Inflammatory macrophage treated with lipopolysaccharide for 1 hour (primary cell): ENCODE data around the gene MAN1A2.

Experiments used
- DNase-seq, 2 donors: peaks; one replicate each; pipeline ENCODE4 v3.0.0-alpha.2; 2020 to 2022

The MAN1A2 gene

GRCh38 chr1:117561551-117561950 lies 194.3 kb downstream of the MAN1A2 start:
- DNase-seq = no peak

GRCh38 chr1:117562581-117563491 lies 195.6 kb downstream of the MAN1A2 start:
- DNase-seq = peak in 1 of 2 donors; percentile 7

- no peak for DNase-seq
These were observed 196.2 kb downstream of the MAN1A2 start for GRCh38 chr1:117563492-117563875.

- DNase-seq = peak in 1 of 2 donors; percentile 11
These were observed 197.2 kb downstream of the MAN1A2 start for GRCh38 chr1:117564227-117565075.

- no peak for DNase-seq
These were observed 197.9 kb downstream of the MAN1A2 start for GRCh38 chr1:117565076-117565556.

- DNase-seq = no peak
These were observed 198.7 kb downstream of the MAN1A2 start for GRCh38 chr1:117565745-117566455.

GRCh38 chr1:117566556-117566955 lies 199.3 kb downstream of the MAN1A2 start:
- no peak for DNase-seq

- no peak for DNase-seq
These were observed 200.2 kb downstream of the MAN1A2 start for GRCh38 chr1:117567435-117567834.

GRCh38 chr1:117567976-117568375 lies 200.7 kb downstream of the MAN1A2 start:
- no peak for DNase-seq

- DNase-seq = no peak
These were observed 201.8 kb downstream of the MAN1A2 start for GRCh38 chr1:117568999-117569398.

GRCh38 chr1:117569856-117570255 lies 202.6 kb downstream of the MAN1A2 start:
- no peak for DNase-seq

- no peak for DNase-seq
These were observed 203.8 kb downstream of the MAN1A2 start for GRCh38 chr1:117570988-117571409.

- DNase-seq = no peak
These were observed 204.2 kb downstream of the MAN1A2 start for GRCh38 chr1:117571496-117571895.

- peak; percentile 13 to 23 for DNase-seq
These were observed 205.3 kb downstream of the MAN1A2 start for GRCh38 chr1:117572546-117572945.

- no peak for DNase-seq
These were observed 206.3 kb downstream of the MAN1A2 start for GRCh38 chr1:117573386-117574023.

- no peak for DNase-seq
These were observed 207.0 kb downstream of the MAN1A2 start for GRCh38 chr1:117574161-117574835.

GRCh38 chr1:117575586-117576225 lies 208.5 kb downstream of the MAN1A2 start:
- DNase-seq = no peak

- no peak for DNase-seq
These were observed 209.0 kb downstream of the MAN1A2 start for GRCh38 chr1:117576236-117576635.

GRCh38 chr1:117577191-117577885 lies 210.1 kb downstream of the MAN1A2 start:
- DNase-seq = no peak

- no peak for DNase-seq
These were observed 211.2 kb downstream of the MAN1A2 start for GRCh38 chr1:117578466-117578865.
